ENCODE results near the gene FCRLB.
A peak's percentile ranks its signal among the peaks of the same experiment; 100 is the strongest.
"Not testable (repeated sequence)": the region's sequence is repeated elsewhere in the genome, so short reads cannot be mapped to it uniquely, and the experiment has no call there.

FCRLB gene, protein sequence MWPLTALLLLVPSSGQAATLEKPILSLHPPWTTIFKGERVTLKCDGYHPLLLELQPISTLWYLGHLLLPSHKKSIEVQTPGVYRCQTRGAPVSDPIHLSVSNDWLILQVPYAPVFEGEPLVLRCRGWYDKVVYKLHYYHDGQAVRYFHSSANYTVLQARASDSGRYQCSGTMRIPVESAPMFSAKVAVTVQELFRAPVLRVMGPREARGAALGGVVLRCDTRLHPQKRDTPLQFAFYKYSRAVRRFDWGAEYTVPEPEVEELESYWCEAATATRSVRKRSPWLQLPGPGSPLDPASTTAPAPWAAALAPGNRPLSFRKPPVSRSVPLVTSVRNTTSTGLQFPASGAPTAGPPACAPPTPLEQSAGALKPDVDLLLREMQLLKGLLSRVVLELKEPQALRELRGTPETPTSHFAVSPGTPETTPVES

DNA sequence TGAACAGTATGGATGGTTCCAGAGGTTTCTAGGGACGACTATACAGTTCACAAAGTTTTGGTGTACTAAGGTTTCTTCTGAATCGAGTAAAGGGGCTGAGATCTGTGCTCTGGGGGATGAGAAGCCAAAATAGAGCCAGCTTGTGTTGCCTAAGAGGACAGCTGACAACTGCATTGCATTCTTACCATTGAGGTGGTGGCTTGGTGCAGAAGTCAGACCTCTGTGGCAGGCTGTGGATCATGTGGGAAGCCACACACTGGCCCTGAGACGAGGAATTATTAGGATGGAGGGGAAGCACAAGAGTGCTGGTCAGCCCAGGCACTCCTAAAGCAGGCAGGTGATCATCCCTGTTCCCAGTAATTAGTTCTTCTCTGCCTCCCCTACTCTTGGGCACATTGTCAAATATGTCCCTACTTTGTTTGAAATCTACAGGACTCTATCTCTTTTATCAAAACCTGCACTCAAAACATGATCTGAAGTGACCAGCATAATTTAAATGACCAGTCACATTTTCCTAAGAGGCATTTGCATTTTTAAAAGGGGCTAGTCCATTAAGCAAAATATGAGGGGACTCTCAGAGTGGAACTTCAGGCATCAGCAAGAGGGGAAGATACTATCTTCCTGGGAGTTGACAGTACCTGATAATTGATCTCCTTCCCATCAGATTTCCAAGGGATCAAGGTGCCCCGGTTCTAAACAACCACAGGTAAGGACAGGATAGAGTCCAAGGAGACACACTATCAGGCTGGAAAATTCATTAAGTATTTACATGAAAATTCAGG is at the start of gene FCRLB:
TSS of gene FCRLB (plus strand) at position 589 of the 782 bp plus-strand sequence. CDS start 1,129 bp downstream, outside the sequence.
- no peak for DNase-seq (ENCODE audit: low read depth)

DNA sequence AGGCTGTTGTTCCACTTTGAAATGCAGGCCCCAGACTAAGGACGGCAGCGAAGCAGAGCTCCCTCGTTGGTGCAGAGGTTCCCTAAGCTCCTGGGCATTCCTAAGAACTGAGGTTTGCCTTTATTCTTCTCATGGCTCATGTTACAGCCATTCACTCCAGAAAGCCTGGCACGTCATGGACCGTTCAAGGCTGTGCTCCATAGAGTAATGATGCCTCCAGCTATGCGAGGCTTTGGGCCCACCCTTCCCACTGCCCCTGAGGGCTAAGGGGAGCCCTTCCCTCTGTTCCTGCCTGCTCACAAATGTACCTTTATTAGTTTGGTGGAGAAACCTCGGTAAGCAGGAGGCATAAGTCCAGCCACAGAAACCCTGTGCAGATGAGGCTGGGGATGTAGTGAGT is 47.9 kb upstream of the FCRLB start:
- DNase-seq (ENCODE audit: low read depth), result peak; percentile 34

DNA sequence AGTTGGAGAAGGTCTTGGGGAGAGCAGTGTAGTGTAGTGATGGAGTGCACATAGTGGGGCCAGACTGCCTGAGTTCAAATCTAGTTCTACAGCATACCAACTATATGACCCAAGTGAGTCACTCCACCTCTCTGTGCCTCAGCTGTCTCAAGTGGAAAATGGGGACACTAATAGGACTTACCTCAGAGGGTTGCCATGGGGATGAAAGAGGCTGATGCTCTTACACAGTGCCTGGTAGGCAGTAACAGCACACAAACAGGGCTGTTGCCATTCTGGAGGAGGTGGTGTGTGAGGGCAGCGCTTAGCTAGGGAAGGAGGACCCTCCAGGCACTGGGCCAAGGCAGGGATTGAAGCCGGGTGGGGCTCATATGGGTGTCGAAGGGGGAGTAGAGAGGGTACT is 46.9 kb upstream of the FCRLB start:
- not testable (repeated sequence) for DNase-seq (ENCODE audit: low read depth)

DNA sequence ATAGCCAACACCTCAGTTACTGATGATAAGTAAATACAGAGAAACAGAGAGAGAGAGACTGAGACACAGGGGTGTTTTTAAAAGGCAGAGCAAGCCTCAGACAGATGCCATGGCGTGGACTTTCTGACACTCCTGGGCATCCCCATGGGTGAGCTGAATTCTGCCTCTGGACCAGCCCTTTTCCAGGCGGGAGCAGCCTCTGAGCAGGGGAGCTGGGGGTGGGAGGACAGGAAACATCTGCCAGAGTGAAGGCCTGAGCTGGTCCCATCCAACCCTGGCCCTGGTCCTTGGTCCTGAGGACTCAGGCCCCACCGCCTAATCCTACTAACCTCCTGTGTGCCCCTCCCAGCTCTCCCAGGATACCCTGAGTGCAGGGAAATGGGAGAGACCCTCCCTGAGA is 46.4 kb upstream of the FCRLB start:
- DNase-seq (ENCODE audit: low read depth), result not testable (repeated sequence)

DNA sequence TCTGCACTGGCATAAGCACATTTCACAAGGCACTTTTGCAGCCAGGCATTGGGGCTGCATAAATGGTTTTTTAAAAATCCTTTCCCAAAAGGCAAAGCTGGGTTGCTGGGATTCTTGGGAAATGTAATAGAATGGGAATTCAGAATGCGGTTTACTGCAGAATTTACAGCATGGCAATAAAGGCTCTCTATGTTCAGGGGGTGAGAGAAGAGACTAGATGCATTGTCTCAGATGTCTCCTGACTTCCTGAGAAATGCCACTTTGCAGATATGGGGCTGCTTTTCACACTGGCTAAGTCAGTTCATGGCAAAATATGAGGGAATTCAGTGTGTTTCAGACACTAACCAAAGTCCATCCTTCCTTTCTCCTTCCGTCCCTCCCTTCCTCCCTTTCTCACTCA is 44.9 kb upstream of the FCRLB start:
- DNase-seq (ENCODE audit: low read depth), result no peak

DNA sequence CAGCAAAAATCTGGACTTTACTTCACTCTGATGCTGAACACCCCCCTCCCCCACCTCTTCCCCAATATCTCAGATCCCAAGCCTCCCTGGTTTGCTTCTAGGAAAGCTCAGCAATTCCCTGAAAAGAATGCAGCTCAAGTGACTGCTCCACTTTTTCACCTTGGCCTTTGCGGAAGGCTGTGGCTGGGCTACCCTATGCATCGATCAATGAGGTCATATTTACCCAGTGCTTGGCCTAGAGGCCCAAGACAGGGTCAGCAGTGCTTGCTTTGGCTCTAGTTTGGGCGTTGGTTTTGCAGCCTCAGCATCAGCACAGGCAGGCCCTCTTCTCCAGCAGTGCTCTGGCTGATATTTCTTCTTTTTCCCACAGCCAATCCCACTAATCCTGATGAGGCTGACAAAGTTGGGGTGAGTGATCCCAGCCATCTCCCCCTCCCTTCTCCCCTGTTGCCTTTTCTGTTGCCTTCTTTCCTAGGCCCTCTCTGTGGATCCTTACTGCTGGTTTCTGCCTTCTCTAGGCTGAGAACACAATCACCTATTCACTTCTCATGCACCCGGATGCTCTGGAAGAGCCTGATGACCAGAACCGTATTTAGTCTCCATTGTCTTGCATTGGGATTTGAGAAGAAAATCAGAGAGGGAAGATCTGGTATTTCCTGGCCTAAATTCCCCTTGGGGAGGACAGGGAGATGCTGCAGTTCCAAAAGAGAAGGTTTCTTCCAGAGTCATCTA is 44.2 kb upstream of the FCRLB start:
- no peak for DNase-seq (ENCODE audit: low read depth)

DNA sequence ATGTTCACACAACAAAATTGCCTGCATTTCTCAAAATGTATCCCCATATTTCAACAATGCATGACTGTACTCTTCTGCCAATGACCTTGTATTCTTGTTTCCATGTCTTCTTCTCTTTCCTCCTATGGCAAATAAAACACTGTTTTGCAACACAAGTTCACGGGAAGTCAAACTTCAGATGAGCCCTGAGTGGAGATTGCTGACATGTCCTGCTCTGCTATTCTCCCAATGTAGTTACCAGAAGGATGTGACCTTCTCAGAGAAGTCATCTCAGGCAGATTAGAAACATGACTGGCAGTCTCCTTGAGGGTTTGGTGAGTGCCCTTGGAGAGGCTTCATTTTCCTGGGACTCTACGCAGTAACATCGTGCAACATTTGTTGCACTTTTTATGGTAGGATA is 42.8 kb upstream of the FCRLB start:
- DNase-seq (ENCODE audit: low read depth), result no peak

DNA sequence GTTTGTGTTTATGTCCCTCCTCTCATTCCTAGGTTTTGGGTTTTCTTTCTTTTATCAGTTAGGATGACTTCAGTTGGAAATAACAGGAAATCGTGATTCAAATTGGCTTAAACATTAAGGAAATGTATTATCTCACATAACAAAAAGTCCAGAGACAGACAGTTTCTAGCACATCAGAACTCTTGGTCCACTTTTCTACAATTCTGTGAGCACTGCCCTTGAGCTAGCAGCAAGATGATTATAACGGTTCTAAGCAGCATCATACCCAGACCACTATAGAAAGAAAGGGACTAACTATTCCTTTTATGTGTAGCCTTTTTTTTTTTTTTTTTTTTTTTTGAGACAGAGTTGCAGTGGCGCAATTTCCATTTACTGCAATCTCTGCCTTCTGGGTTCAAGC is 39.5 kb upstream of the FCRLB start:
- DNase-seq (ENCODE audit: low read depth), result no peak

DNA sequence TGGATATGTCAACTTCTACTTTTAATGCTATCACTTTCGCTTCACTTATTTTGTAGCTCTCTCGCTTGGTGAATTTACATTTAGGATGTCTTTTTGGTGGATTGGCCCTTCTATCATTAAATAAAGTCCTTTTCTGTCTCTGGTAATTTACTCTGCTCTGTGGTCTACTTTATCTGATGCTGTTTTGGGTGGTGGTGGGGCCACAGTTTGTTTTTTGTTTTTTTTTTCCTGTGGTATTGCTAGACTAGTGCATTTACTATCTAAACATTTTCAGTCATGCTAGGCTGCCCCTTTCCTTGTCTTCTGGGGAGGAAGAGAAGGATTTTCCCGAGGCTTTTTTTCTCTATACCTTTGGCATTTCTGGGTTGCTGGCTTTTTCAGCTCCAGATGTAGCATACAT is 32.4 kb upstream of the FCRLB start:
- DNase-seq (ENCODE audit: low read depth), result no peak

DNA sequence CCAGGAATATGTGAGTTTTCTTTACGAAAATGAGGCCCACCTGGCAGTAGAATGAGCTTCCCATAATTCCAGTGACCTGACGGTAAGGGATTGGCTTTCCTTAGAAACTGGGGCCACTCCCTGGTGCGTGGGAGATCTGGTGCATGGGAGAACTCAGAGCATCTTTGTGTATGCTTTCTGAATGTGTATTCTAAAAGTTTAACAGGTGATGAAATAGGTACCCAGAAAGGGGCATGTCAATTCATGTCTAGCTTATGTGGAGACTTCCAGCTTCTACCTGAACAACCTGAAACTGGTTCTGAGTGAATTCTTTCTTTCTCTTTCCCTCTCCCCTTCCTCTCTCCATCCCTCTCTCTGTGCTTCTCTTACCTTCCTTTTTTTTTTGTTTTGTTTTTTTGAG is 29.5 kb upstream of the FCRLB start:
- no peak for DNase-seq (ENCODE audit: low read depth)

DNA sequence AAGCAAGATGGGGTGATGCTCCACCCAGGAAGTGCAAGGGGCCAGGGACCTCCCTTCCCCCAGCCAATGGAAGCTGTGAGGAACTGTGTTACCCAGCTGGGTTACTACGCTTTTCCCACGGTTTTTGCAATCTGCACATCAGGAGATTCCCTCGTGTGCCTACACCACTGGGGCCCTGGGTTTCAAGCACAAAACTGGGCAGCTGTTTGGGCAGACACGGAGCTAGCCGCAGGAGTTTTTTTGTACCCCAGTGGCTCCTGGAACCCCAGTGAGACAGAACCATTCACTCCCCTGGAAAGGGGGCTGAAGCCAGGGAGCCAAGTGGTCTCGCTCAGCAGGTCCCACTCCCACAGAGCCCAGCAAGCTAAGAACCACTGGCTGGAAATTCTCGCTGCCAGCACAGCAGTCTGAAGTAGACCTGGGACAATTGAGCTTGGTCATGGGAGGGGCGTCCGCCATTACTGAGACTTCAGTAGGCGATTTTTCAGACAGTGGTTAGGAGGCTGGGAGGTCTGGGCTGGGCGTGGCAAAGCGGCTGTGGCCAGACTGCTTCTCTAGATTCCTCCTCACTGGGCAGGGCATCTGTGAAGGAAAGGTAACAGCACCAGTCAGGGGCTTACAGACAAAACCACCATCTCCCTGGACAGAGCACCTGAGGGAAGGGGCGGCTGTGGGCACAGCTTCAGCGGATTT is 28.2 kb upstream of the FCRLB start:
- DNase-seq (ENCODE audit: low read depth), result not testable (repeated sequence)

DNA sequence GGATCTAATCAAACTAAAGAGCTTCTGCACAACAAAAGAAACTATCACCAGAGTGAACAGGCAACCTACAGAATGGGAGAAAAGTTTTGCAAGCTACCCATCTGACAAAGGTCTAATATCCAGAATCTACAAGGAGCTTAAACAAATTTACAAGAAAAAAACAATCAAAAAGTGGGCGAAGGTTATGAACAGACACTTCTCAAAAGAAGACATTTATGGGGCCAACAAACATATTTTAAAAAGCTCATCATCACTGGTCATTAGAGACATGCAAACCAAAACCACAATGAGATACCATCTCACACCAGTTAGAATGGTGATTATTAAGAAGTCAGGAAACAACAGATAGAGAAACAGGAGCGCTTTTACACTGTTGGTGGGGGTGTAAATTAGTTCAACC is 23.0 kb upstream of the FCRLB start:
- DNase-seq (ENCODE audit: low read depth), result not testable (repeated sequence)

DNA sequence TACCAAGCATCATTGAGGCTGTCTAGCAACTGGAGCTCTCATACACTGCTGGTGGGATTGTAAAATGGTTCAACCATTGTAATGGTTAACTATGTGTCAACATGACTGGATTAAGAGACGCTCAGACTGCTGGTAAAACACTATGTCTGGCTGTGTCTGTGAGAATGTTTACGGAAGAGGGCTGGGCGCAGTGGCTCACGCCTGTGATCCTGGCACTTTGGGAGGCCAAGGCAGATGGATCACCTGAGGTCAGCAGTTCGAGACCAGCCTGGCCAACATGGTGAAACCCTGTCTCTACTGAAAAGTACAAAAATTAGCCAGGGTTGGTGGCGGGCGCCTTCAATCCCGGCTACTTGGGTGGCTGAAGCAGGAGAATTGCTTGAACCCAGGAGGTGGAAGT is 19.1 kb upstream of the FCRLB start:
- peak; percentile 20 for DNase-seq (ENCODE audit: low read depth)

DNA sequence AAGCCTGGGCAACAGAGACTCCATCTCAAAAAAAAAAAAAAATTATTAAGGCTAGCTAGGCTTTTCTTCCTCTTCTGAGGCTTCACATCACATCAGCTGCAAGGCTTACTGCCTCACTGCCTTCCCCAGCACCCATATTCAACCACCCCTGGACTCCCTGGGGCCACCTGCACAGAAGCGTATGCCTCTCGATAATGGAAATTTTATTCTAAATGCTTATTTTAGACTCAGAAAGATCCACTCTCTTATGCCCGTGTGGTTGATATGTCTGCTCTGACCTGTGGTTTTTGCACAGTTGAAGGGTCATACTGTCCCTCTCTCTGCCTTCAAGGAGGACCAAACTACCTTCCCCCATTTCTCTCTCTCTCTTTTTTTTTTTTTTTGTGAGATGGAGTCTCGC is 15.8 kb upstream of the FCRLB start:
- DNase-seq (ENCODE audit: low read depth), result no peak

DNA sequence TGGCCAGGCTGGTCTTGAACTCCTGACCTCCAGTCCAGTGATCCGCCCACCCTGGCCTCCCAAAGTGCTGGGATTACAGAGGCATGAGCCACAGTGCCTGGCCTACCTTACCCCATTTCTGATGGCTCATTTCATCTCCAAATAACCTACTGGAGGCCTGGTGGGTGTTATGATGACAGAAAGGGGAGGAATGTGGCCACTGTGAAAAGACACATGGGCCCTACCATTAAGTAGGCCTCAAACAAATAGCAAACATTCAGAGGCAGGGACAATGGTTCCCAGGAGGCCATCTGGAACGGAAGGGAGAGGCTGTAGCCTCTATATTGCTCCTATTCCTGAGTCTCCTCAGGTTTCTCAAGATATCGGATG is 15.2 kb upstream of the FCRLB start:
- DNase-seq (ENCODE audit: low read depth), result peak; percentile 9

DNA sequence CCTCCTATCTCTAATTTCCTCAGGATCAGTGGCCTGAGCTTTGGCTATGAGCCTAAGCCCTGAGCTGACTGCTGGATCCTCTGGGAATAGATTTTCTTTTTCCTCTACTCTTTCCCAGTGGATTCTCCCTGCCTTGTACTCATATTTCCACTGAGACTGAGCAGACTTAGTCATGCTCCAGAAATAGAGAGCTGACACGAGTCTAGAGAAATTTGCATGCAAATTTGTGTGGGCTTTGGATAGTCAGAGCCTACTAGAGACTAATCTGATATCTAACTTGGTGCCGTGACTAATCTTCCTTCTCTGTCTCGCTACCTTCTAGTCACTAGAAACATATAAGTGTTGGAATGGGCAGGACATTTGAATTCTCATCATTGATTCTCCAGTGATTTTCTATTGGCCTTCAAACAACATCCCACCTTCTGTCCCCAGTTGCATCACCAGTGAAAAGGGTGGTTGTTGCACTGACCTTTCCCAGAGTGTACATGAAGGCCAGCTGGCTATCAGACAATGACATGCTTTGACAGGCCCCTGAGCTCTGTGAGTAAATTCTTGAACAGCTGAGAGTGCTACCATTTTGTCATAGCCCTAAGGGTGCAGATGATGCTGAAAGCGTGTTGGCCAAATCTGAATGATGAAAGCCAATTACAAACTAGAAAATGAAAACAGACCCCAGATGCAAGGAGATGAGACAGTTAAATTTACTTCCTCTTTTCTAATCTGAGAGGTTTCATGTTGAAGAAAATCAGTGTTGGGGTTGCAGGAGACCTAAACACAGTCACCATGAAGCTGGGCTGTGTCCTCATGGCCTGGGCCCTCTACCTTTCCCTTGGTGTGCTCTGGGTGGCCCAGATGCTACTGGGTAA is 14.6 kb upstream of the FCRLB start, which contains the start of gene FCRLA:
TSS of gene FCRLA (plus strand) at position 748 of the 866 bp plus-strand sequence. CDS start at position 784, 36 bp downstream.
- peak; percentile 88 for DNase-seq (ENCODE audit: low read depth)

DNA sequence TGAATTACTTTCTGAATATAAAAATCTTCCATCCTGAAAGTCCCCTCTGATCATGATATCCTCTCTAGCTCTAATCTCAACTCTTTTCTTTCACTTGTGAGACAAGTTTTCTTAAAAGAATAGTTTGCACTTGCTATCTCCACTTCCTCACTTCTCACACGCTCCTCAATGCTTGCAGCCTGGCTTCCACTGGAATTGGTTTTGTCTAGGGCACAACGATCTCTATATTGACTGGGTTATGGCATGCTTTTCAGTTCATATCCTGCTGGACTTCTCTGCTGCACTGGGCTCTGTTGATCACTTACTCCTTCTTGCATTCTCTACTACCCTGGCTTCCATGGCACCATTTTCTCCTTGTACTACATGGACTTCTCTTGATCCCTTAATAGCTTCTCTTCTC is 13.8 kb upstream of the FCRLB start:
- DNase-seq (ENCODE audit: low read depth), result no peak

DNA sequence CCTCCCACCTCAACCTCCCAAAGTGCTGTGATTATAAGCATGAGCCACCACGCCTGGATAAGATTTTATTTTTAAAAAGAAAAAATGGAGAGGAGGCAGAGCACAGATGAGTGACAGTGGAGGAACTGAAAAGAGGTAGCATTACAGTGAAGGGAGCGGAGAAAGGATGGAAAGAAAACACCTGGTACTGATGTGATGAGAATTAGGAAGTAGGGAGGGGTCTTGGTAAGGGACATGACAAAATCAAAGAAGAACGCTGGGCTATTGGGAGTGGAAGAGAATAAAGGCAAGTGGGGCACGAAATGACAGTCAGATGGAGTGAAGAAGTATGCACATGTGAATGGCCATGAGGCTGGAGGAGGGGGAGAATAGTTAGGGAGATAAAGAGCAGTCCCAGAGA is 12.0 kb upstream of the FCRLB start:
- DNase-seq (ENCODE audit: low read depth), result no peak

DNA sequence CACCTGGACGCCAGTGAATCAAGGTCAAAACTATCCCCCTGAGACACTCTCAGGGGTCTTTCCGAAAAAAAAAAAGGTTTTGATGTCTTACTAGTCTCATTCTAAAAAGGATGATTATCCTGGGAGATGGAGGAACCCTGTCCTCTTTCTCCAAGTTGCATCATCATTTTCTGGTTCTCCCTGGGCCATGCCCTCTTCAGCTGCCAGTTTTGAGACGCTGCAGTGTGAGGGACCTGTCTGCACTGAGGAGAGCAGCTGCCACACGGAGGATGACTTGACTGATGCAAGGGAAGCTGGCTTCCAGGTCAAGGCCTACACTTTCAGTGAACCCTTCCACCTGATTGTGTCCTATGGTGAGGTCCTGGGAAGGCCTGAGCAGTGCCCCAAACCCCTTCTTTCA is 10.8 kb upstream of the FCRLB start:
- no peak for DNase-seq (ENCODE audit: low read depth)

DNA sequence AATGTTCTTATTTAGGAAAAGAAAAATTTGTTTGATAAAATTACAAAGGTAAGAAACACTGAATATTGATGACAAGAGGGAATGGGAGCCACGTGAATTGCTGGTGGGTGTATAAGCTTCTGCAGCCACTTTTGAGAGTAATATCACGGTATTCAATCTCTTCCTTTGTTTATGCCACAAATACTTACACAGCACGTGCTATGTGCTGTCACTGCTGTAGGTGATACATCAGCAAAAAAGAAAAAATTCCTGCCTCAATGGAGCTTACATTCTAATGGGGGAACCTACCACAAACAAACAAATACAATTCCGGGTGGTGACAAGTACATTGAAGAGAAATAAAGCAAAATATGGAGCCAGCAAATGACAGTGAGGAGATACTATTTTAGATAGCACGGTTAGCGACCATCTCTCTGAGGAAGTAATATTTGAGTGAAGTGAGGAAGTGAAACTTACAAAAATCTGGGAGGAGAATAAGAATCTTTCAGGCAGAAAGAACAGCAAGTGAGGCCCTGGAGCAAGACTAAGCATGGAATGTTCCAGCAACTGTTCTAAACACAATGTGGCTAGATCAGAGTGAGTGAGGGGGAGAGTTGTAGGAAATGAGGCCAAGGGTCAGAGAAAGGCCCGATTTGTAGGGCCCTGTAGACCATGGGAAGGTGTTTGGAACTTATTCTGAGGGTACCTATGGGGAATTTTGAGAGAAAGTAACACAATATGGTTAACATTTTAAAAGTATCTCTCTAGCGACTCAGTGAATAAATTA is 2.6 kb upstream of the FCRLB start:
- DNase-seq (ENCODE audit: low read depth), result no peak

DNA sequence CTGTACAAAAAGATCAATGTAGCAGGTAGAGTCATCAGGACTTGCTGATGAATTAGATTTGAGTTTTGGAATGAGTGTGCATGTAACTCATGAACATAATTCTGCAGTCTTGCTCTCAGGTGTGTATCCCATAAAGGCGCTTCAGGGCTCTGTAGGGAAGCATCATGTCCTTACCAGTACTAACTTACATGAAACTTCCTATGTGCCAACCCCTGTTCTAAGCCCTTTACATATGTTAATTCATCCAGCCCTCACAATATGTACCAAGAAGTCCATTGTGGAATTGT is 2.1 kb upstream of the FCRLB start:
- no peak for DNase-seq (ENCODE audit: low read depth)
